ENCODE results near the gene KHK.

Gene KHK

GRCh38 chr2:27088634-27089033 lies 2.1 kb downstream of the KHK start:
- CTCF ChIA-PET: interaction anchor here (0.6 to 1.5 kb wide), 4 partner anchors 72 to 175 kb away, joined by 3 to 4 read pairs (median 3); no protein-coding TSS in a partner anchor
- no peaks in the 10 kb centered on the region for H3K9me3 ChIP-seq (ENCODE audit: control insufficient read depth, insufficient read depth, low read depth, low read length)
- peaks cover 5% of the 10 kb centered on the region; the same call in 1 of the 2 replicates for H3K4me1 ChIP-seq (ENCODE audit: control insufficient read depth, insufficient read depth, low read length)
- peaks cover 0 to 25% of the 10 kb centered on the region in 2 experiments; a peak in 1 of 3 replicates for H3K36me3 ChIP-seq (ENCODE audit: control insufficient read depth in 2 of 2, insufficient read depth in 1 of 2, low read length in 2 of 2)
- TF ChIP-seq BCL11A (tag by site-specific recombination; IDR thresholded peaks at IDR 0.05; ENCODE audit: low read depth): no peak
- TF ChIP-seq ZFP37 (tag by site-specific recombination; IDR thresholded peaks at IDR 0.05): no peak
- TF ChIP-seq ZNF174 (tag by site-specific recombination; IDR thresholded peaks at IDR 0.05): no peak
- TF ChIP-seq ZNF248 (tag by site-specific recombination; IDR thresholded peaks at IDR 0.05): no peak
- TF ChIP-seq ZBTB48 (tag by site-specific recombination; IDR thresholded peaks at IDR 0.05): no peak
- TF ChIP-seq PRDM2 (tag by site-specific recombination; IDR thresholded peaks at IDR 0.05; ENCODE audit: borderline replicate concordance): no peak
- TF ChIP-seq MYNN (tag by site-specific recombination; IDR thresholded peaks at IDR 0.05; ENCODE audit: borderline replicate concordance): no peak
- TF ChIP-seq ZBTB21 (tag by site-specific recombination; IDR thresholded peaks at IDR 0.05): no peak
- TF ChIP-seq ZNF626 (tag by site-specific recombination; IDR thresholded peaks at IDR 0.05): no peak
- no peak for TF ChIP-seq ZBTB6 (tag by site-specific recombination; IDR thresholded peaks at IDR 0.05)
- TF ChIP-seq ZNF121 (tag by site-specific recombination; IDR thresholded peaks at IDR 0.05): no peak
- TF ChIP-seq ZNF138 (tag by site-specific recombination; IDR thresholded peaks at IDR 0.05; ENCODE audit: borderline replicate concordance): no peak
- no peak for TF ChIP-seq ZNF112 (tag by site-specific recombination; IDR thresholded peaks at IDR 0.05)
- no peak overlapping the region for H3K27ac ChIP-seq (ENCODE audit: extremely low read depth, low read depth, low read length)
- POLR2A ChIA-PET: interaction anchor here (2.8 kb wide), 1 partner anchor 39 kb away, joined by 11 read pairs; the partner anchor contains the start of gene AGBL5
- no peak overlapping the region for H3K4me3 ChIP-seq (ENCODE audit: low read depth, low read length)

GRCh38 chr2:27089111-27089954 lies 2.8 kb downstream of the KHK start:
- TF ChIP-seq ZFP3 (tag by site-specific recombination; IDR thresholded peaks at IDR 0.05; ENCODE audit: low read depth) (no peak), ZNF624 (tag by site-specific recombination; IDR thresholded peaks at IDR 0.05) (no peak), ZNF658 (tag by site-specific recombination; IDR thresholded peaks at IDR 0.05) (no peak), RBAK (tag by site-specific recombination; IDR thresholded peaks at IDR 0.05) (no peak), ZEB2 (tag by site-specific recombination; IDR thresholded peaks at IDR 0.05) (no peak), GLI2 (tag by site-specific recombination; IDR thresholded peaks at IDR 0.05; ENCODE audit: borderline replicate concordance, low read depth) (no peak), GFI1B (tag by site-specific recombination; IDR thresholded peaks at IDR 0.05) (no peak), SP2 (tag by site-specific recombination; IDR thresholded peaks at IDR 0.05) (no peak), ZBTB44 (tag by site-specific recombination; IDR thresholded peaks at IDR 0.05) (no peak), ATF2 (tag by site-specific recombination; IDR thresholded peaks at IDR 0.05; ENCODE audit: low read depth) (no peak), ZNF324 (tag by site-specific recombination; IDR thresholded peaks at IDR 0.05) (no peak), SP3 (tag by site-specific recombination; IDR thresholded peaks at IDR 0.05) (no peak)
- Histone ChIP-seq H3K36me3 (ENCODE audit: control insufficient read depth in 2 of 2, insufficient read depth in 1 of 2, low read length in 2 of 2) (peaks cover 0 to 28% of the 10 kb centered on the region in 2 experiments; a peak in 1 of 3 replicates), H3K4me1 (ENCODE audit: control insufficient read depth, insufficient read depth, low read length) (peaks cover 5% of the 10 kb centered on the region; the same call in 1 of the 2 replicates), H3K4me3 (ENCODE audit: low read depth, low read length) (no peak overlapping the region), H3K27ac (ENCODE audit: extremely low read depth, low read depth, low read length) (no peak overlapping the region), H3K9me3 (ENCODE audit: control insufficient read depth, insufficient read depth, low read depth, low read length) (no peaks in the 10 kb centered on the region)
- POLR2A ChIA-PET: interaction anchor here (0.7 kb wide), 1 partner anchor 204 kb away, joined by 6 read pairs; no protein-coding TSS in a partner anchor
- CTCF ChIA-PET: interaction anchor here (0.6 to 0.9 kb wide), 3 partner anchors 81 to 214 kb away, joined by 3 to 4 read pairs (median 3); no protein-coding TSS in a partner anchor
